GM13977 (cell line): Measurements from ENCODE around the gene CDHR3.
"Not testable (repeated sequence)": the region's sequence is repeated elsewhere in the genome, so short reads cannot be mapped to it uniquely, and the experiment has no call there.

Source experiments
- DNase-seq: peaks from one replicate; pipeline ENCODE4 v3.0.0; 2012; ENCODE audit warnings: low spot score
- in situ Hi-C: fragments of 300-500 bp; cut with MboI; formaldehyde crosslinking; loops from one replicate; pipeline ENCODE4 v1.12.0; 2022; ENCODE audit warnings: low sequenced_read_pairs, low pct_unique_long_range_greater_than_20kb, mixed read lengths, inconsistent platforms; ENCODE audit not compliant: unreplicated experiment
- TF ChIP-seq, protein P1 (sequence below): IDR thresholded peaks from 2 replicates; pipeline ENCODE4 v1.5.1; 2012; ENCODE audit warnings: mild to moderate bottlenecking, control low read depth; ENCODE audit not compliant: insufficient read depth; ENCODE audit errors: extremely low read depth, missing control alignments

The CDHR3 gene

DNA sequence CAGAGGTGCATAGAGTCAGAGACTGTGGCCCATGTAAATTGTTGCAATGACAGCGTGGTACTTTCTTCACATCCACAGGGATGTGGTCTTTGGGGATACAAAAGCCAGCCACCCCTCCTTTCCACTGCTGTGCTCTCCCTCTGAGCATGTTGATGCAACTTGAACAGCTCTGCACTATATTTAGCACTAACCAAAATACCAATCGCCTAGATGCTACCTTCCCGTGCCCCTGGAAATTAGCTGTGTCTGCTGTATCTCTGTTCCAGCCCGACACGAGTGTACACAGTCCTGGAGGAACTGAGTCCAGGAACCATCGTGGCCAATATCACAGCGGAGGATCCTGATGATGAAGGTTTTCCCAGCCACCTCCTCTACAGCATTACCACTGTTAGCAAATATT lies 38.1 kb downstream of the CDHR3 start:
- in situ Hi-C loops, result no loop called here
- no peak for DNase-seq
- TF ChIP-seq, protein P1, sequence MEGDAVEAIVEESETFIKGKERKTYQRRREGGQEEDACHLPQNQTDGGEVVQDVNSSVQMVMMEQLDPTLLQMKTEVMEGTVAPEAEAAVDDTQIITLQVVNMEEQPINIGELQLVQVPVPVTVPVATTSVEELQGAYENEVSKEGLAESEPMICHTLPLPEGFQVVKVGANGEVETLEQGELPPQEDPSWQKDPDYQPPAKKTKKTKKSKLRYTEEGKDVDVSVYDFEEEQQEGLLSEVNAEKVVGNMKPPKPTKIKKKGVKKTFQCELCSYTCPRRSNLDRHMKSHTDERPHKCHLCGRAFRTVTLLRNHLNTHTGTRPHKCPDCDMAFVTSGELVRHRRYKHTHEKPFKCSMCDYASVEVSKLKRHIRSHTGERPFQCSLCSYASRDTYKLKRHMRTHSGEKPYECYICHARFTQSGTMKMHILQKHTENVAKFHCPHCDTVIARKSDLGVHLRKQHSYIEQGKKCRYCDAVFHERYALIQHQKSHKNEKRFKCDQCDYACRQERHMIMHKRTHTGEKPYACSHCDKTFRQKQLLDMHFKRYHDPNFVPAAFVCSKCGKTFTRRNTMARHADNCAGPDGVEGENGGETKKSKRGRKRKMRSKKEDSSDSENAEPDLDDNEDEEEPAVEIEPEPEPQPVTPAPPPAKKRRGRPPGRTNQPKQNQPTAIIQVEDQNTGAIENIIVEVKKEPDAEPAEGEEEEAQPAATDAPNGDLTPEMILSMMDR, result no peak

GRCh38 chr7:106001886-106002285 lies 38.8 kb downstream of the CDHR3 start:
- DNase-seq, result no peak
- in situ Hi-C loops, result no loop called here
- TF ChIP-seq, protein P1, result no peak

GRCh38 chr7:106003525-106004064 lies 40.5 kb downstream of the CDHR3 start:
- TF ChIP-seq, protein P1, result no peak
- DNase-seq, result no peak
- in situ Hi-C loops, result no loop called here

DNA sequence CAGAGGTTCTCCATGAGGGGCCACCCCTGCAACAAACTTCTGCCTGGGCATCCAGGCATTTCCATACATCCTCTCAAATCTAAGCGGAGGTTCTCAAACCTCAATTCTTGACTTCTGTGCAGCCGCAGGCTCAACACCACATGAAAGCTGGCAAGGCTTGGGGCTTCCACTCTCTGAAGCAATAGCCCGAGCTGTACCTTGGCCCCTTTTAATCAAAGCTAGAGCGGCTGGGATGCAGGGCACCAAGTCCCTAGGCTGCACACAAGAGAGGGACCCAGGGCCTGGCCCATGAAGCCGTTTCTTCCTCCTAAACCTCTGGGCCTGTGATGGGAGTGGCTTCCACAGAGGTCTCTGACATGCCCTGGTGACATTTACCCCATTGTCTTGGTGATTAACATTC lies 43.8 kb downstream of the CDHR3 start:
- TF ChIP-seq, protein P1, result no peak
- no peak for DNase-seq
- in situ Hi-C loops, result no loop called here

- DNase-seq, in situ Hi-C loops: not testable (repeated sequence)
Observed at GRCh38 chr7:106007796-106008195, 44.7 kb downstream of the CDHR3 start.

DNA sequence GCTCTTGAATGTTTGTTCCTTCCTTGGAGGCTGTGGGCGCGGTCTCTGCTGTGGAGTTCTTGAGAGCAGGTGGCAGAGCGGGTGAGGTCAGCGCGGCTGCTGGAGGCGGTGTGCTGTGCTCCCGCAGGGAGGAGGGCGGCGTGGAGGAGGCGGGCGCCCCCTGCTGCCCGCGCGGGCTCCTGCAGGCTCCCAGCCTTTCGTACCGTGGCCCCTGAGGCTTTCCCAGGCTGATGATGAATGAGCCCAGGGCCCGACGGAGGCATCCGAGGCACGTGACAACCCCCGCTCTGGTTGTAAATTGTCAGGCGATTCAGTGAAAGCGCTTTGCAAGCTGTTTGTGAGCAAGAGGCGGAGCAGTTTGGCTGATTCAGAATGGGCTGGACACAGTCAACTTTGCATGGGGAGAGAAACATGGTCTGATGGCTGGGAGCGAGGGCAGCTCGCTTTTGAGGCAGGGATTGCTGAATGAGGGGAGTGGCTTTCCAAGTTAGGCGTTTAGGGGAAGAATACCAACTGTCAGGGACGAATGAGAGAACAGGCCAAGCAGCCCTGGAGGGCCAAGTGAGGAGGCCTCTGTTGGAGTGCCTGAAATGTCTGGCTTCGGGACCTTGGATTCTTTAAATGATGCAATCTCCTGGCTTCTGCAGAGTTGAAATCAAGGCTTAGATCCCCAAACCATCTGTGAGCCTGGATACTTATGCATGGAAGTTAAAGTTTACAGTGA lies 46.6 kb downstream of the CDHR3 start:
- DNase-seq, result peak; percentile 80
- in situ Hi-C loops, result no loop called here
- TF ChIP-seq, protein P1, result peak; percentile 98

GRCh38 chr7:106010331-106010730 lies 47.3 kb downstream of the CDHR3 start:
- DNase-seq, result no peak
- TF ChIP-seq, protein P1, result no peak
- in situ Hi-C loops, result no loop called here
